Measurements from ENCODE around the gene PSENEN. TPM values are rescaled to one million over a fixed set of nuclear protein-coding genes. Genes with fewer than 3 reads are reported as not detected.

The PSENEN gene
- total and polyA plus RNA-seq, 2 of the 8 experiments (the other 6 are each of a cell fraction or from before 2014, with no cell fraction given): 66.7 to 75.3 TPM

DNA sequence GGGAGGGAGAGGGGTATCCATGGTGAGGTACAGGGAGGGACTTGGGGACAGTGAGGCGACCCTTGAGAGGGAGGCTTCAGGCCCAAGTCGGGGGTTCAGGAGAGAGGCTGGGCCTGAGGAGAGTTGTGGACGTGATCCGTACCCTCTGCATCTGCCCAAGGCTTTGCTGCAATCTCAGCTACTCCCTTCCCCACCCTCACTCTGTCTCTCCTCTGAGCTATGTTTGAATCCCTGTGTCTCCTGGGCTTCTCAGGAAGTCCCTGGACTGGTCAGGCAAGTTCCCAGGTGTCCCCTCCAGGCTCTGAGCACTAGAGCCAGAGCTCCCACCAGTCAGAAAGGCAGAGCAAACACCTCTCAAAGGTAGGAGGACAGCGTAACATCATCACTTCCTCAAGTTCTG is 4.7 kb downstream of the PSENEN start:
- no peak overlapping the region for H3K18ac ChIP-seq (ENCODE audit: extremely low read depth, low read length)
- no peak for FAIRE-seq
- POLR2A ChIA-PET (ENCODE audit: partially characterized antibody): no interaction called here

More for the DNA sequence above, 4.7 kb downstream of the PSENEN start:
- Histone ChIP-seq H2AFZ (ENCODE audit: low read length) (no peak overlapping the region), H3K4me1 (replicated peaks in 1 of 4; ENCODE audit: control insufficient read depth in 3 of 4, insufficient read depth in 4 of 4, low read length in 3 of 4) (peaks cover 0 to 1% (median under 1%) of the 10 kb centered on the region in 4 experiments; a peak in 4 of 7 replicates), H3K56ac (replicated peaks; ENCODE audit: insufficient read length, low read depth, low read length) (no peak overlapping the region), H4K20me1 (replicated peaks in 1 of 2; ENCODE audit: control insufficient read depth in 1 of 2, insufficient read depth in 2 of 2, low read length in 2 of 2) (no peaks in the 10 kb centered on the region), H4K8ac (ENCODE audit: extremely low read depth, insufficient read depth, low read length) (no peak overlapping the region), H3K9ac (replicated peaks in 1 of 4; ENCODE audit: extremely low read depth in 1 of 4, low read depth in 3 of 4, low read length in 3 of 4) (no peak overlapping the region), H2AK5ac (ENCODE audit: low read depth, low read length) (no peak overlapping the region; the same call in 1 of the 2 replicates), H2BK20ac (ENCODE audit: low read length) (no peak overlapping the region), H2BK15ac (ENCODE audit: low read length) (no peak overlapping the region), H3K23ac (ENCODE audit: insufficient read length) (no peak overlapping the region), H3K4ac (replicated peaks; ENCODE audit: insufficient read length, low read depth, low read length) (no peak overlapping the region), H3K4me2 (ENCODE audit: insufficient read depth in 1 of 2, low read depth in 2 of 2, low read length in 2 of 2) (no peak overlapping the region; a peak in 1 of 4 replicates), H3K79me1 (ENCODE audit: low read depth, low read length) (no peaks in the 10 kb centered on the region; the same call in 1 of the 2 replicates), H3K9me3 (ENCODE audit: insufficient read depth in 2 of 2, low read depth in 1 of 2, low read length in 1 of 2) (no peaks in the 10 kb centered on the region), H2BK12ac (ENCODE audit: low read depth, low read length) (no peak overlapping the region), H3K23me2 (ENCODE audit: low read depth, low read length) (peaks cover 9% of the 10 kb centered on the region), H4K91ac (replicated peaks; ENCODE audit: insufficient read length, low read length) (no peak overlapping the region), H3K36me3 (ENCODE audit: control insufficient read depth in 2 of 4, insufficient read depth in 4 of 4, low read length in 3 of 4) (no peaks in the 10 kb centered on the region), H3K14ac (ENCODE audit: insufficient read length) (no peak overlapping the region), H2BK120ac (replicated peaks; ENCODE audit: low read depth, low read length) (no peak overlapping the region), H4K5ac (ENCODE audit: insufficient read length, low read depth, low read length) (no peak overlapping the region), H3K79me2 (ENCODE audit: control insufficient read depth in 1 of 2, insufficient read depth in 2 of 2, low read length in 2 of 2) (peaks cover 0 to 7% of the 10 kb centered on the region in 2 experiments; a peak in 1 of 4 replicates), H3K27me3 (replicated peaks in 1 of 4; ENCODE audit: control insufficient read depth in 3 of 4, extremely low read depth in 1 of 4, insufficient read depth in 3 of 4, low read length in 3 of 4) (peaks cover 0 to 2% (median under 1%) of the 10 kb centered on the region in 4 experiments; a peak in 2 of 7 replicates), H3K4me3 (ENCODE audit: extremely low read depth in 1 of 4, insufficient read depth in 2 of 4, low read depth in 3 of 4, low read length in 4 of 4) (no peak overlapping the region), H2BK5ac (ENCODE audit: low read depth, low read length) (no peak overlapping the region), H3K27ac (ENCODE audit: low read depth, low read length) (no peak overlapping the region)
- CTCF ChIA-PET (ENCODE audit: partially characterized antibody): interaction anchor here (1.1 kb wide), 1 partner anchor 10 kb away, joined by 4 read pairs; no protein-coding TSS in a partner anchor
- TF ChIP-seq HDAC2 (IDR thresholded peaks at IDR 0.05; ENCODE audit: borderline replicate concordance in 1 of 2, low read depth in 2 of 2, low read length in 2 of 2): no peak
- TF ChIP-seq BACH1 (IDR thresholded peaks at IDR 0.05; ENCODE audit: low read length): no peak
- no peak for TF ChIP-seq SAP30 (IDR thresholded peaks at IDR 0.05; ENCODE audit: insufficient read depth, insufficient replicate concordance, low read length)
- TF ChIP-seq GABPA (IDR thresholded peaks at IDR 0.05; ENCODE audit: borderline replicate concordance, insufficient read depth, low read length): no peak
- TF ChIP-seq SP4 (IDR thresholded peaks at IDR 0.05; ENCODE audit: low read length): no peak
- no peak for TF ChIP-seq TAF7 (optimal IDR thresholded peaks at IDR 0.05; ENCODE audit: borderline replicate concordance, low read depth, low read length)
- TF ChIP-seq PHF8 (conservative IDR thresholded peaks at IDR 0.05; ENCODE audit: low read depth, low read length): no peak
- no peak for TF ChIP-seq CHD2 (IDR thresholded peaks at IDR 0.05; ENCODE audit: low read length)
- no peak for TF ChIP-seq SIRT6 (IDR thresholded peaks at IDR 0.05; ENCODE audit: low read length)
- no peak for TF ChIP-seq POU5F1 (IDR thresholded peaks at IDR 0.05; ENCODE audit: low read depth, low read length)
- no peak for TF ChIP-seq CBX8 (IDR thresholded peaks at IDR 0.05; ENCODE audit: borderline replicate concordance, low read depth, low read length)
- TF ChIP-seq HDAC6 (IDR thresholded peaks at IDR 0.05; ENCODE audit: low read depth, low read length): no peak
- no peak for TF ChIP-seq TAF1 (IDR thresholded peaks at IDR 0.05; ENCODE audit: low read depth, low read length)
- no peak for TF ChIP-seq SUZ12 (IDR thresholded peaks at IDR 0.05; ENCODE audit: low read length)
- WGBS, 2 experiments (ENCODE audit: extremely low coverage in 1 of 2, insufficient coverage in 1 of 2, insufficient read length in 1 of 2, insufficient replicate concordance in 2 of 2, low coverage in 1 of 2, low lambda C conversion rate in 2 of 2, missing lambda C conversion rate in 1 of 2): 71% methylated on average over 5 of the region's 5 CpGs; no CpG with 5 or more reads in 1 of the 2 experiments
- DNase-seq (ENCODE audit: low read depth in 1 of 2, low spot score in 2 of 2): no peak

Measured in H1 (cell line).